GM12872 (cell line): ENCODE data around the gene VPS13D.

ENCODE experiments used
- CTCF ChIP-seq: IDR thresholded peaks from 3 replicates; pipeline ENCODE4 v1.5.1; 2011; ENCODE audit warnings: low read depth, mild to moderate bottlenecking, low read length, moderate library complexity; ENCODE audit not compliant: insufficient read depth

VPS13D gene

DNA sequence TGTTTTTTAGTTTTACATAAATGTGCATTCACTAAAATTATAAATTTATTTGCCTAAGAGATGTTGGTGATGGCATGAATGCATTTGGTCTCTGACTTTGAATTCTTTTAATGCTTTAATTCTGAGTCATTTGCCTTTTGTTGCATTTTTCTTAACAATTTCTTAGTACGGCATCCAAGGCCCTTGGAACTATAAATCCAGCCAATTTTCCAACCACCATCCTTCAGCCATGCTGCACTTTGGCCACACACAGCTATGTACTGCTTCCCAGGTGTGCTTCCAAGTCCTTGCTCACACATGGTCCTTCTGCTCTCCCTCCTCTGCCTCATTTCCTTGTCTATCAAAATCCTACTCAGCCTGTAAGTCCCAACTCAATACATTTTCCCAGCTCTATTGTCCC lies 227.1 kb downstream of the VPS13D start:
- TF ChIP-seq CTCF: no peak

- no peak for TF ChIP-seq CTCF
Measured at GRCh38 chr1:12457771-12458170, 227.9 kb downstream of the VPS13D start.

GRCh38 chr1:12458571-12458970 lies 228.7 kb downstream of the VPS13D start:
- no peak for TF ChIP-seq CTCF

DNA sequence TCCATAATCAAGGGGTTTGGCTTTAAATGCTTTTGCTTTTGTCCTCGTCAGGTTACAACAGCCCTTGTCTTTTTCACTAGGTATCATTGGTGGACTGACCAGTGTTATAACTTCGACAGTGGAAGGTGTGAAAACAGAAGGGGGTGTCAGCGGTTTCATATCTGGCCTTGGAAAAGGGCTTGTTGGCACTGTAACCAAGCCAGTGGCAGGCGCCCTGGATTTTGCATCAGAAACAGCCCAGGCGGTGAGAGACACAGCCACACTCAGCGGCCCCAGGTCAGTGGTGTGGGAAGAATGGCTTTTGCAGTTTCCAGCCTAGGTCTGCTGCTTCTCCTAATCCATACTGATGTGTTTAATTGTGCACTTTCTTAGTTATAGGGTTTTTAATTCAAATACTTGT lies 230.3 kb downstream of the VPS13D start:
- TF ChIP-seq CTCF: no peak

- no peak for TF ChIP-seq CTCF
Measured at GRCh38 chr1:12460911-12461621, 231.2 kb downstream of the VPS13D start.

DNA sequence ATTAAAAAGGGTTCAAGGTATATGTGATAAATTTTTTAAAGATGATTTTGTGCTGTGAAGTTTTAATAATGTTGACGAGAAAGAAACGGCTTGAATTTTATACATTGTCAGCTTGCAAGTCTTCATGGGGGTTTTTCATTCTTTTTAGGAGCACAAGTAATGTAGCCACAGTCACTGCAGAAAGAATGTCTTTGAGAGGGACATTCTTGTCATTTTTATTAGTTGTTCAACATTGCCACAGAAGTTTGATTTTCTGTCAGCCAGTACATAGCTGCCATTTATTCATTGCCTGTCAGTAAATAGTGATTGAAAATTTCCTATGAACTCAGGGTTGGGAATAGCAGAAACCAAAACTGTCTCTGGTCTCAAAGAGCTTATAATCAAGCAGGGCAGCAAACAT lies 231.9 kb downstream of the VPS13D start:
- no peak for TF ChIP-seq CTCF

DNA sequence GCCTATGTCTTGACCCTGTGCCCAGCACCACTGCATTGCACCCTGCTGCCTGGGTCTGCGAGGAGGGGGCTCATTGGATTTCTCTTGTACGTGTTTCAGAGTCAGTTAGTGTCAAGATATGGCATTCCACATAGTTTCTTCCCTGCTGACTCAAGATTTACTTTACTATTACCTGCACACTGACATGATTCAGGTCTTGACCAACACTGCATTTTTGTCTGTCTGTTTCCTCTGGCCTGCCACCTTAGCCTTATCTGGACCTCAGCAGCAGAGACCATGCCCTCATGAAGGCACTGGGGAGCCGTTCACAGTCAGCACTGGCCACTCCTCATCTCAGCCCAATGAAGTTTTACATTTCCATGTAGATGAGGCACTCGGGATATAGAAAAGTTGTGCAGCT lies 232.8 kb downstream of the VPS13D start:
- TF ChIP-seq CTCF: no peak
